Keratinocyte (primary cell): Measurements from ENCODE around the gene RAB6A.

Experiments
- CTCF ChIP-seq, 3 experiments: IDR thresholded peaks in 1 of 3; conservative IDR thresholded peaks in 1 of 3; optimal IDR thresholded peaks in 1 of 3; 2 replicates in 2 of 3; 3 replicates in 1 of 3; pipeline versions ENCODE3 to v1.5.1; 2011; ENCODE audit warnings: low read length in 3 of 3, mild to moderate bottlenecking in 3 of 3, moderate library complexity in 2 of 3, control low read depth in 1 of 3, inconsistent platforms in 1 of 3; ENCODE audit not compliant: insufficient read depth in 2 of 3; ENCODE audit errors: extremely low read depth in 1 of 3
- EZH2 ChIP-seq: IDR thresholded peaks from one replicate; pipeline ENCODE4 v1.6.1; 2012; ENCODE audit warnings: inconsistent platforms, mild to moderate bottlenecking, low read length, moderate library complexity

DNA sequence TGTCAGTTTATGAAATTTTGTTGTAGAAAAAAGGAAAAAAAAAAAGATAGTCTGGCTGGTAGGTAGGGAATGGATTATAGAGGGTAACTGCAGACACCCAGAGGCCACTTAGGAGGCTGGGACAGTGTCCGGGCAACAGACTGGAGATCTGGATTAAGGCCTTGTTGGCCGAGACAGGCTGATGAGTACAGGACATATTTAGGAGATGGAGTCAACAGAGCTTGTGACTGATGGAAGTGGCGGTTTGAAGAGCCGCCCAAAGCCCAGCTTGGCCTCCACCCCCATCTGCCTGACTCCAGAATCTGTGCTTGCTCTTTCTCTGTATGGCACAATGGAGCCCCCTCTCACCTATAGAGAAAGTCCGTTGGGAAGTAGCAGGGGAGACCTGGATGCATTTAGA, 106.9 kb downstream of the RAB6A start:
- no peak for TF ChIP-seq CTCF (optimal IDR thresholded peaks at IDR 0.05 in 1 of 3, IDR thresholded peaks at IDR 0.05 in 1 of 3, conservative IDR thresholded peaks at IDR 0.05 in 1 of 3; ENCODE audit: extremely low read depth in 1 of 3, insufficient read depth in 2 of 3, low read length in 3 of 3)
- TF ChIP-seq EZH2 = no peak
